GM13976 (cell line): ENCODE measurements around the gene RIPOR1.
"Not testable (repeated sequence)": the region's sequence is repeated elsewhere in the genome, so short reads cannot be mapped to it uniquely, and the experiment has no call there.

ENCODE experiments used
- DNase-seq: peaks from one replicate; pipeline ENCODE4 v3.0.0; 2012; ENCODE audit warnings: low spot score
- in situ Hi-C: fragments of 300-500 bp; cut with MboI; formaldehyde crosslinking; loops from one replicate; pipeline ENCODE4 v1.12.0; 2022; ENCODE audit warnings: low sequenced_read_pairs, mixed read lengths, inconsistent platforms; ENCODE audit not compliant: unreplicated experiment
- TF ChIP-seq, protein P1 (sequence below): IDR thresholded peaks from 2 replicates; pipeline ENCODE4 v1.5.1; 2012; ENCODE audit warnings: borderline replicate concordance, mild to moderate bottlenecking; ENCODE audit not compliant: insufficient read depth; ENCODE audit errors: extremely low read depth, missing control alignments, control extremely low read depth

RIPOR1 gene

DNA sequence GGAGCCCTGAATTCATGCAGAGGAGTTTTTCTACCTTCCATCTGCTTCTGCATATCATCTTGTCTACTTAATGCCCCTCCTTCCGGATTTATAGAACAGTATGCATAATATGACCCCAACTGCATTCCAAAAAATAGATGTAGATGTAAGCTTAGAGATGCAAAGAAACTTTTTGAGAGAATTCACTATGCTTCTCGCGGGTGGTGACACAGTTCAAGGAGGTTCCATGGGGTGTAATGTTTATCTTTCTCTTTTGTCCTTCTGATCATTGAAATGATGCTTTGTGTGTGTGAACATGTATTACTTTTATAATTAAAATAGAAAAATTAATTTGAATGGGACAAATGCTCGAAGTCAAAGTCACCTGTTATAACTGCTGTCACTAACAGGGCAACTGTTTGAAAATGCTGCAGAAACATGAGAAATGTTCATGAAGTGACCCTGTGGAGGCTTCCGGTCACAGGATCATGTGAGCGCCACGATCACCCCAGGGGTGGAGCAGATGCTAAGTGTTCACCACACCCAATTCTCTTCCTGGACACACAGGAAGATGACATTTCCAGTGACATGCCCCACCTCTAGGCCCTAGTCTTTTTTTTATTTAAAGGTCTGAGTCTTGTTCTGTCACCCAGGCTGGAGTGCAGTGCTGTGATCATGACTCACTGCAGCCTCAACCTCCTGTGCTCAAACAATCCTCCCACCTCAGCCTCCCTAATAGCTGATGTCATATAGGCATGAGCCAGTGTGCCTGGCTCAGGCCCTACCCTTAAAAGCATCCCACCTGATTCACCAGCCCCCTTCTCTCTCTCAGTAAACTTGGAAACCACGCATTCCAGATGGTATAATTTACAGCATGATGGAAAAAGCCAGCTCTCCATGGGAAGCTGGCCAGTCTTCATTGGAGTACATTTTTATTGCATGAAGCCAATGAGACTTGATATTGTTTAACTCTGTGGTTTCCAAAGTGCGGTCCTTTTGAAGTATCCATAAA is 24.3 kb upstream of the RIPOR1 start:
- TF ChIP-seq, protein P1, sequence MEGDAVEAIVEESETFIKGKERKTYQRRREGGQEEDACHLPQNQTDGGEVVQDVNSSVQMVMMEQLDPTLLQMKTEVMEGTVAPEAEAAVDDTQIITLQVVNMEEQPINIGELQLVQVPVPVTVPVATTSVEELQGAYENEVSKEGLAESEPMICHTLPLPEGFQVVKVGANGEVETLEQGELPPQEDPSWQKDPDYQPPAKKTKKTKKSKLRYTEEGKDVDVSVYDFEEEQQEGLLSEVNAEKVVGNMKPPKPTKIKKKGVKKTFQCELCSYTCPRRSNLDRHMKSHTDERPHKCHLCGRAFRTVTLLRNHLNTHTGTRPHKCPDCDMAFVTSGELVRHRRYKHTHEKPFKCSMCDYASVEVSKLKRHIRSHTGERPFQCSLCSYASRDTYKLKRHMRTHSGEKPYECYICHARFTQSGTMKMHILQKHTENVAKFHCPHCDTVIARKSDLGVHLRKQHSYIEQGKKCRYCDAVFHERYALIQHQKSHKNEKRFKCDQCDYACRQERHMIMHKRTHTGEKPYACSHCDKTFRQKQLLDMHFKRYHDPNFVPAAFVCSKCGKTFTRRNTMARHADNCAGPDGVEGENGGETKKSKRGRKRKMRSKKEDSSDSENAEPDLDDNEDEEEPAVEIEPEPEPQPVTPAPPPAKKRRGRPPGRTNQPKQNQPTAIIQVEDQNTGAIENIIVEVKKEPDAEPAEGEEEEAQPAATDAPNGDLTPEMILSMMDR, result no peak
- in situ Hi-C loops, result no loop called here
- DNase-seq, result peak; percentile 69

DNA sequence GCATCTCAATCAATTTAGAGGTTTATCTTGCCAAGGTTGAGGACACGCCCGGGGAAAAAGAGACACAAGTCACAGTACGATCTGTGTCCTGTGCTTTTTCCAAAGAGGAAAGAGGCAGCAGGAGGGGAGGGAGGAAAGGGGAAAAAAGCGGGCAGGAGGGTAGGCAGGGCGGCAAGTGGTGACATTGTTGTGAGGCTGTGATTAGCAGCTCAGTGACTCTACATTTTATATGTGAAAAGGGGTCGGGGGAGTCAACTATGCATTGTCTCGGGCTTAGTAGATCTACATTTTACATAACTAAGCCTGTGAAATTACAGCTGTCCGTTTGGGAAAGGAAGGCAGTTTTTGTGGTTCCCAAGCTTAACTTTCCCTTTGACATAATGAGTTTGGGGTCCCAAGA is 22.2 kb upstream of the RIPOR1 start:
- no peak for DNase-seq
- TF ChIP-seq, protein P1, result no peak
- in situ Hi-C loops, result no loop called here

DNA sequence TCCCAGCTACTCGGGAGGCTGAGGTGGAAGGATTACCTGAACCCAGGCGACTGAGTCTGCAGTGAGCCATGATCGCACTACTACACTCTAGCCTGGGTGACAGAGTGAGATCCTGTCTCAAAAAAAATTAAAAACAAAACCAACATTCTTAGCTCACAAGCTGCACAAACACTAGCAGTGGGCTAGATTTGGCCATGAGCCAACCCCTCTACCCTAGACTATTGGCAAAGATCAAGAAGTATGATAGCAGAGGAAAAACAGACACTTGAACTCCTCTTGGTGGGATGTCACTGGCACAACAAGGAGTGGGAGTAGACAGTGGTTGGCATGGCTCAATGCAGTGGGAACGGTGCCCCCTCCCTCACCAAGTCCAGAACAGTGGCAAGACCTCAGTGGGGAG is 19.6 kb upstream of the RIPOR1 start:
- TF ChIP-seq, protein P1, result no peak
- in situ Hi-C loops, result no loop called here
- DNase-seq, result no peak

DNA sequence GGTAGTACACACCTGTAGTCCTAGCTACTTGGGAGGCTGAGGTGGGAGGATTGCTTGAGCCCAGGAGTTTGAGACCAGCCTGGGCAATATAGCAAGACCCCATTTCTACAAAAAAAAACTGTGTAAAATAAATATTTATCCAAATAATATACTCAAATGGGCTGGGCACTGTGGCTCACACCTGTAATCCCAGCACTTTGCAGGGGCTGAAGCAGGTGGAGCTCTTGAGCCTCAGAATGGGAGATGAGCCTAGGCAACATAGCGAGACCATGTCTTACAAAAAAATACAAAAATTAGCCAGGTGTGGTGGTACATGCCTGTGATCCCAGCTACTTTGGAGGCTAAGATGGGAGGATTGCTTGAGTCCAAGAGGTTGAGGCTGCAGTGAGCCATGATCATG is 14.7 kb upstream of the RIPOR1 start:
- in situ Hi-C loops, DNase-seq: not testable (repeated sequence)

DNA sequence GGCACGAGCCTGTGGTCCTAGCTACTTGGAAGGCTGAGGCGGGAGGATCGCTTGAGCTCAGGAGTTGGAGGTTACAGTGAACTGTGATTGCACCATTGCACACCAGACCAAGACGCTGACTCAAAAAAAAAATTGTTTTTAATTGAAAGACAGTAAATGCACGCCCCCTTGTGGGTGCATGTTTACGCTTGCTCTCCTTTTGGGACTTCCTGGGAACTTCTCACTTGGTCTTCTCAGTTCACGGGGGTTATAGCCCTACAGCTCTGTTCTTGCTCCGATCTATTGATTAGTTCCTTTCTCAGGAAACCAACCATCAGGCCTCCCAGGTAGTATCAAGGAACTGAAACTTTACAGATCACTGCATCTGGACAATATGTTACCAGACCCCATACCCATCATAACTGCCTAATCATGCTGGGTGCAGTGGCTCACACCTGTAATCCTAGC is 14.2 kb upstream of the RIPOR1 start:
- DNase-seq, result peak; percentile 77
- TF ChIP-seq, protein P1, result peak; percentile 57
- in situ Hi-C loops, result no loop called here

DNA sequence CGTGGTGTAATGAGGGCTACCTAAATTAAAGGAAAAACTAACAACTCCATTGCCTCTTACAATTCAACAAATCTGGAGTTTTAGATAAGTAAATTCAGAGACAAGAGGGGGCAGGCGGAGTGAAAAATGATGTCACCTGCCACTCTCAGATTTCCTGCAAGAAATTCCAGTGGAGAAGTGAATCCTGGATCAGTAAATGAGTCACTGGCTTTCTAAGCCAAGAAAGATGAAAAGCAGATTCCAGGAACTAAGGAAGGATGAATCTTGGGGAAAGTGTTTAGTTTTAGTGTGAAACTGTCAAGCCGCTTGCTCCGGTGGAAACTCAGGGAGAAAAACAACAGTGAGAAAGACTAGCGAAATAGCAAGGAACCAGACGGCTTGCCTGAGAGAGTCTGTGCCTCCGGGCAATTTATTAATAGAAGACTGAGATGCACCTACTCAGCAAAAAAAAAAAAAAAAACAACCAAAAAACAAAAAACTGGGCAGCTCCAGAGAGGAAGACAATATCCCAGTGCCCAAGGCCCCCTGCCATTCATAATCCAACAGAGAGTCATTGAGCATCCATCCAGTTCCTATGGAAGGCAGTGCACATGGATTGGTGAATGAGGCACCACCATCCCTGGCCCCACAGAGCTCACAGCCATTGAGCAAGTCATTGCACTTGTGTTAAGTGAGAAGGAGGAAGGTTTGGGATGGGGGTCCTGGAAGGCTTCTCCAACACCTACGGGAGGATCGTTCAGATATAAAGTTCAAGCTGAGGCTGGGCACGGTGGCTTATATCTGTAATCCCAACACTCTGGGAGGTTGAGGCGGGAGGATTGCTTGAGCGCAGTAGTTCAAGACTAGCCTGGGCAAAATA is 12.1 kb upstream of the RIPOR1 start:
- no peak for DNase-seq
- TF ChIP-seq, protein P1, result no peak
- in situ Hi-C loops, result no loop called here

DNA sequence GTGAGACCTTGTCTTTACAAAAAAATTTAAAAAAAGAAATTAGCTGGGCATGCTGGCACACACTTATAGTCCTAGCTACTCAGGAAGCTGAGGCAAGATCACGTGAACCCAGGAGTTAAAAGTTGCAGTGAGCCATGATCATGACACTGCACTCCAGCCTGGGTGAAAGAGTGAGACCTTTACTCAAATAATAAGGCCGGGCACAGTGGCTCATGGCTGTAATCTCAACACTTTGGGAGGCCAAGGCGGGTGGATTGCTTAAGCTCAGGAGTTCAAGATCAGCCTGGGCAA is 11.5 kb upstream of the RIPOR1 start:
- in situ Hi-C loops, result no loop called here
- DNase-seq, result no peak
- TF ChIP-seq, protein P1, result no peak
